ENCODE measurements around the gene UBE2L6.

Gene UBE2L6

DNA sequence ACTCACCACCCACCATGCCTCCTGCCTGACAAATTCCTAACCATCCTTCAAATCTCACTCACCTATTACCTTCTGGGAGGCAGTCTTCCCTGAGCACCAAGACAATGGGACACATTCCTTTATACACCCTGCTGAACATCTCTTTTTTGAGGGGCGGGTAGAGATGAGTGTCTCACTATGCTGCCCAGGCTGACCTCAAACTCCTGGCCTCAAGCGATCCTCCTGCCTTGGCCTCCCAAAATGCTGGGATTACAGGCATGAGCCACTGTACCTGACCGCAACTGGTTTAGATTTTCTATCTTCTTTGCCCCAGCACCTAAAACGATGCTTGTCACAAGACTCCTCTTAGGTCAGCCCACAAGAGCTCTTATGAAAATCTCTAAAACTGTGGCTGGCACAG lies 44.1 kb downstream of the UBE2L6 start:
- TF ChIP-seq, protein P1, sequence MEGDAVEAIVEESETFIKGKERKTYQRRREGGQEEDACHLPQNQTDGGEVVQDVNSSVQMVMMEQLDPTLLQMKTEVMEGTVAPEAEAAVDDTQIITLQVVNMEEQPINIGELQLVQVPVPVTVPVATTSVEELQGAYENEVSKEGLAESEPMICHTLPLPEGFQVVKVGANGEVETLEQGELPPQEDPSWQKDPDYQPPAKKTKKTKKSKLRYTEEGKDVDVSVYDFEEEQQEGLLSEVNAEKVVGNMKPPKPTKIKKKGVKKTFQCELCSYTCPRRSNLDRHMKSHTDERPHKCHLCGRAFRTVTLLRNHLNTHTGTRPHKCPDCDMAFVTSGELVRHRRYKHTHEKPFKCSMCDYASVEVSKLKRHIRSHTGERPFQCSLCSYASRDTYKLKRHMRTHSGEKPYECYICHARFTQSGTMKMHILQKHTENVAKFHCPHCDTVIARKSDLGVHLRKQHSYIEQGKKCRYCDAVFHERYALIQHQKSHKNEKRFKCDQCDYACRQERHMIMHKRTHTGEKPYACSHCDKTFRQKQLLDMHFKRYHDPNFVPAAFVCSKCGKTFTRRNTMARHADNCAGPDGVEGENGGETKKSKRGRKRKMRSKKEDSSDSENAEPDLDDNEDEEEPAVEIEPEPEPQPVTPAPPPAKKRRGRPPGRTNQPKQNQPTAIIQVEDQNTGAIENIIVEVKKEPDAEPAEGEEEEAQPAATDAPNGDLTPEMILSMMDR (IDR thresholded peaks at IDR 0.05) = no peak

DNA sequence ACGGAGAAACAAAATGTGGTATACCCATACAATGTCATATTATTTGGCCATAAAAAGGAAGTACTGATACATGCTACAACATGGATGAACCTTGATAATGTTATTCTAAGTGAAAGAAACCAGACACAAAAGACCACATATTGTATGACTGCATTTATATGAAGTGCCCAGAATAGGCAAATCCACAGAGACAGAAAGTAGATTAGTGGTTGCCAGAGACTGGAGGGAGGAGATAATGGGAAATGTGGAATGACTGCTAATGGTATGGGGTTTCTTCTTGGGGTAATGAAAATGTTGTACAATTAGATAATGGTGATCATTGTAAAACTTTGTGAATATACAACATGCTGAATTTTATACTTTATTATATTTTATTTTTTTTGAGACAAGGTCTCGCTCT lies 46.4 kb downstream of the UBE2L6 start:
- TF ChIP-seq, protein P1 (IDR thresholded peaks at IDR 0.05) = no peak

DNA sequence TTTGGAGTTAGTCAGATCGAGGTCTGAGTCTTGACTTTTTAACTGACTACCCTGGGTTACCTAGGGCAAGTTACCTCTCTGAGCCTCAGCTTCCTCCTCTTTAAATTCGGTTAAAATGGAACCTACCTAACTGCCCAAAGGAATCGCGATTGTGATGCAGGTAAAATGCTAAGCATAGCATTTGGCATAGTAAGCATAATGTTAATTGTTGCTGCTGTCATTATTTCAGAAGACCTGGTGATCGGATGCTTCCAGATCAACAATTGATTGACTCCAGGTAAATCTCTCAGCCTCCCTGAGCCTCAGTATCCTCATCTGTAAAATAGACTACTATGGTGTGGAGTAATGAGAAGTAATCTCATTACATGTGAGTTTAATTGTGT lies 51.4 kb downstream of the UBE2L6 start:
- TF ChIP-seq, protein P1 (IDR thresholded peaks at IDR 0.05) = no peak

DNA sequence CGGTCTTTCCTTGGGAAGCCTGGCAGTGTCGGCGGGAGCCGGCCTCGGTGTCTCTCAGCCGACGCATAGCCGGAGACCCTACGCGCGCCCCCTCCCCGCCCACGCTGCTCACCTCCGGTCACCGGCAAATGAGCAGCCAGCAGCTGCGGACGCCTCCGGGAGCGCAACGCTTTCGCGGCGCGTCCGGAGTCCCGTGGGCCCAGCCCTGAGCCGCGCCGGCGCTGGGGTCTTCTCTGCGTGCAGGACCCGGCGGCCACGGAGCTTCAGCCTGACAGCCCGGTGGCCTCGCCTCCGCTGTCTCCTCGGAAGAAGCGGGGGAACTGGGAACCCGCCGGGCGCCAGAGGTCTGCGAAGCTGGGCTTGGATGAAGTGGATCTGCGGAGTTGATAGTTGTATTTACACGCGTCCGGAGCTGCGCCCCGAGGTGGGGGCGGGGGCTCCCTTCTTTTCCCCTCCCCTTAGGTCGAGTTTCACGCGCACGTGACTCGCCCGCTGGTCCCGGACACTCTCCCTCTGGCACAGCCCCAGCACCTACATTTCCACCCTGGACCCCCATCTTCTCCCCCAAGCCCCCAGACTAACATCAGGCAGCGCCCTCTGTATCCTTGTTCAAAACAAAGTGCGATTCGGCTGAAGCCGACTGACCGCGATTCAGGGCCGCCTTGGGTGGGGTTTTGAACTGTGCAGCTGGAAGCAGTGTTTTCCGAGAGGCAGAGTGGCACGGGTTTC lies 52.0 kb downstream of the UBE2L6 start, which contains the start of gene SLC43A1:
TSS of gene SLC43A1 (minus strand) at position 371 of the 729 bp plus-strand sequence. CDS start 1,591 bp downstream, outside the sequence.
- TF ChIP-seq, protein P1 (IDR thresholded peaks at IDR 0.05) = no peak

DNA sequence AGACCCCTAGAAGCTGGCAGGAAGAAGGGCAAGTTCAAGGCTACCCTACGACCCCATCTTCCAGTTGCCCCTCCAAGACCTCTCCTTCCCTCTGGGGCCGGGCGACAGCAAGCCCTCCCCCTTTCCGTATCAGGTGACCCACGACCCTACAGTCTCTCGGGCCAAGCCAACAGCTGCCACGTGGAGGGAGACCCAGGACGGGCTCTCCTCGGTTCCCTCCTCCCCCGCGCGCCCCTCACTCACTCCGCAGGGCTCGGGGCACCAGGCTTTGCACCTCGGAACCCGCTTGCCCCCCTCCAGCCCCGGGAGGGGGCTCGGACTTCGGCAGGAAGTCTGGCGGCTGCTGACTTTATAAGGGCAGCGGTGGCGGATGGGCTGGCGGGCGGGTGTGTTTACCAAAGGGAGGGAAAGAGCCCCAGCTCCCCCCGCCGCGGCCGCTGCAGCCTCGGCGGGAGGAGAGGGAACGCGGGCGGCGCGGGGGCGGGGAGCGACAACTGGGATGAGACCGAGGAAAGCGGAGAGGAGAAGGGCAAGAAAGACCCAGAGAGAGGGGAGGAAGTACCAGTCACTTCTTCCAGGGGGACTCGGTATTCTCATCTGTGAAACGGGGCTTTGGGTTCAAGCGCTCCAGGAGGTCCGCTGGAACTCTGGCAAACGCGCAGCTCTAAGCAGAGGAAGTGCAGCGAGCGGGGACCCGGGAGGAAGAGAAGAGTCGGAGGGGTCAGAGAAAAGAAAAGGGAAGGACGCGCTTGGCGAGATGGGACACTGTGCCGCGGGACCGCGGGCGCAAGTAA lies 52.7 kb downstream of the UBE2L6 start:
- TF ChIP-seq, protein P1 (IDR thresholded peaks at IDR 0.05) = no peak

DNA sequence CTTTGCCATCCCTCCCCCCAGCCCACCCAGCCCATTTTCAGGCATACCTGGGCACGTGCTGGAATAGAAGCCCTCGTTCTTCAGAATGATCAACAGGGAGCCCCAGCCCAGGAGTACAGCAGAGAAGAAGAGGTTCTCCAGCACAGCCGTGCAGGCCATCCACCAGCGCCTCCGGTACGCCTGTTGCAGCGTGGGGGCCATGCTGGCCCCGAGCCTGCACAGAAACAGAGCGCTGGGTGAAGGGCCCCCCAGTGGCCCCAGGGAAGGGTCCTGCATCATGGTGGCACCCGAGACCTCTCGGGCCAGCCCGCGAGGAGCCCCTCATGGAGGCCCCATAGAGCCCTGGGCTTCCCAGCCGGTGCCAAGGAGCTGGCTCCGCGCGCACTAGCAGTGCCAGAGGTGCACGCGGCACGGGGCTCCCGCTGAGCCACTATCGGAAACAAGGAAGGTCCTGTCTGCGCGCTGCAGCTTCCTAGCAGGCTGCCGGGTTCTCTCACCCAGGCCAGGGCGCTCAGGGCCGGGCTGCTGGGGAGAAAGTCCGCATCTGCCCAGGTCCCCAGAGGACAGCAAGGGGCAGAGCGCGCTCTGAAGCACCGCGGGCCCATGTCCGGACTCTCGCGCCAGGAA lies 53.4 kb downstream of the UBE2L6 start:
- TF ChIP-seq, protein P1 (IDR thresholded peaks at IDR 0.05) = no peak

DNA sequence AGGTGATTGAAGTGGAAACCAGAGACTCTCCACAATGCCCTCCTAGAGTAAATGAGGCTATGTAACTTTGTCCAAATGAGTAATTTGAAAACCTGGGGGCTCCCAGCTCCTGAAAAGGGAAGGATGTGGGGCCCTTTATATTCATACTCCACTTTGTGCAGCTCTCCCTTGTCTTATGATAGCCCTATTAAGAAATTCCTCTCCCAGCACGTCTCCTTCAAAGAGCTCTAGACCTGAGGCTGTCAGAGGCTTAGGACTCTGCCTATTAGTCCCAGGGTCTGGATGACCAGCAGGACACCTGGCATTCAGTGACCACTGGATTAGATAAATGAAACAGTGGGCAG lies 54.0 kb downstream of the UBE2L6 start:
- TF ChIP-seq, protein P1 (IDR thresholded peaks at IDR 0.05) = no peak
